Lung microvascular endothelial cell (primary cell): ENCODE data around the gene AIFM1. TPM values are rescaled to one million over a fixed set of nuclear protein-coding genes. Genes with fewer than 3 reads are reported as not detected.

Source experiments
- DNase-seq, 2 donors: peaks; one replicate each; pipeline versions ENCODE4 v3.0.0 to v3.0.0-alpha.2; 2010; ENCODE audit warnings: low read depth in 2 of 2
- total RNA-seq: library from RNA; depleted of rRNA; stranded (reverse); fragments of >200 nt; gene quantifications from 2 replicates; pipeline ENCODE4 v1.2.1, GENCODE V29; 2014

Gene AIFM1
- 8.7 and 11.6 TPM in 2 replicates for total RNA-seq

- DNase-seq = peak; percentile 96
Measured at GRCh38 chrX:130165703-130166502, at the start of gene AIFM1. AIFM1 (minus strand) TSS chrX:130165841; CDS start chrX:130165656, 185 bp downstream.

GRCh38 chrX:130213376-130213775 lies 47.7 kb upstream of the AIFM1 start:
- DNase-seq = no peak

GRCh38 chrX:130212371-130212770 lies 46.7 kb upstream of the AIFM1 start:
- DNase-seq = no peak

- no peak for DNase-seq
Measured at GRCh38 chrX:130211415-130212186, 46.0 kb upstream of the AIFM1 start.

- DNase-seq = no peak
Measured at GRCh38 chrX:130204647-130205046, 39.0 kb upstream of the AIFM1 start.

- no peak for DNase-seq
Measured at GRCh38 chrX:130197464-130197863, 31.8 kb upstream of the AIFM1 start.

GRCh38 chrX:130196466-130196865 lies 30.8 kb upstream of the AIFM1 start:
- no peak for DNase-seq

- DNase-seq = no peak
Measured at GRCh38 chrX:130190801-130191200, 25.2 kb upstream of the AIFM1 start.

- no peak for DNase-seq
Measured at GRCh38 chrX:130186651-130187050, 21.0 kb upstream of the AIFM1 start.

- no peak for DNase-seq
Measured at GRCh38 chrX:130184857-130185256, 19.2 kb upstream of the AIFM1 start.

GRCh38 chrX:130184168-130184567 lies 18.5 kb upstream of the AIFM1 start:
- no peak for DNase-seq

- peak in 1 of 2 donors; percentile 46 for DNase-seq
Measured at GRCh38 chrX:130179579-130180215, 14.1 kb upstream of the AIFM1 start.

- no peak for DNase-seq
Measured at GRCh38 chrX:130179170-130179569, 13.5 kb upstream of the AIFM1 start.

- DNase-seq = no peak
Measured at GRCh38 chrX:130176942-130177341, 11.3 kb upstream of the AIFM1 start.

- DNase-seq = peak in 1 of 2 donors; percentile 28
Measured at GRCh38 chrX:130176354-130176776, 10.7 kb upstream of the AIFM1 start.

GRCh38 chrX:130174937-130175336 lies 9.3 kb upstream of the AIFM1 start:
- no peak for DNase-seq

GRCh38 chrX:130174045-130174704 lies 8.5 kb upstream of the AIFM1 start:
- peak; percentile 34 to 50 for DNase-seq

GRCh38 chrX:130173190-130173895 lies 7.7 kb upstream of the AIFM1 start:
- DNase-seq = peak in 1 of 2 donors; percentile 62

GRCh38 chrX:130172127-130172845 lies 6.6 kb upstream of the AIFM1 start:
- DNase-seq = no peak

- DNase-seq = peak in 1 of 2 donors; percentile 15
Measured at GRCh38 chrX:130171446-130172126, 5.9 kb upstream of the AIFM1 start, which contains the start of gene RAB33A. RAB33A (plus strand) TSS chrX:130171962; CDS start chrX:130172063, 101 bp downstream.
